GM11168 (cell line): Measurements from ENCODE around the gene KANSL1.

Experiments used
- in situ Hi-C: fragments of 300-500 bp; cut with MboI; formaldehyde crosslinking; loops from one replicate; pipeline ENCODE4 v1.12.0; 2022; ENCODE audit warnings: low sequenced_read_pairs; ENCODE audit not compliant: unreplicated experiment

Gene KANSL1

DNA sequence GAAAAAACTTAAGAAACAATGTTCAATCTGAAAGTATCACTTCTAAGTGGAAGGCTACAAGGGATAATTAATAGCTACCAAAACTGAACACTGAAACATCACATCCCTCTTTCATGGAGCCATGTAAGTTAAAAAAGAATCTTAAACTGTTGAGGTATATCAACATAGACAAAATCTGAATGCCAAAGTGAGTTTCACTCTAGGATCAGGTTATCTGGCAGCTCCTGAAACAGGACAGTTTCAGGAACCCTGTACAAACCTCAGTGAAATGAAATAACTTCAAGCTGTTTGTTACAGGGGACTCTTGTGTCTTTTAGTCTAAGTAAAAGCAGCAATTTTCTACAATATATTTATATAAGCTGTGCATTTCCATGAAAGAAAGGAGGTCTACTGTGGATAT, 73.2 kb downstream of the KANSL1 start:
- in situ Hi-C loops, result loop anchor here (25.0 kb wide), 1 partner anchor 217 kb away; no protein-coding TSS in a partner anchor

GRCh38 chr17:46118964-46119363, 74.3 kb downstream of the KANSL1 start:
- in situ Hi-C loops, result loop anchor here (25.0 kb wide), 1 partner anchor 218 kb away; no protein-coding TSS in a partner anchor

- in situ Hi-C loops, result loop anchor here (25.0 kb wide), 1 partner anchor 219 kb away; no protein-coding TSS in a partner anchor
Measured at GRCh38 chr17:46117850-46118696, 75.2 kb downstream of the KANSL1 start.

GRCh38 chr17:46117117-46117516, 76.1 kb downstream of the KANSL1 start:
- in situ Hi-C loops, result loop anchor here (25.0 kb wide), 1 partner anchor 220 kb away; no protein-coding TSS in a partner anchor

DNA sequence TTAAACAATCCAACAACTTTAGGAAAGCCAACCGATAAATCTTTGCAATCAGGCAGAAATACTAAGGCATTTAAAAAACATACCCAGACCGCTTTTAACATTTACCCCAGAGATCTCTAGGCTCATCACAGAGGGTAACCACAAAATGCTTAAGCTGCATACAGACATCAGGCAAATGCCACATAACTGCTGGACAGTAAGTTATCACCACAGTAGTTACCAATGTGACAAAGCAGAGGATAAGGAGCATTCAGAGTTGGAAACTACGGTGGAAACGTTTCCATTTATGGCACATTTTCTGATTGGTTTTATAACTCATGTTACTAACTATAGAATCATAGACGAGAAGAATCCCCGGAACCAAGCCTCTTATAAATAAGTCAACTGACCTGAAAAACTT, 77.5 kb downstream of the KANSL1 start:
- in situ Hi-C loops, result loop anchor here (25.0 kb wide), 1 partner anchor 222 kb away; no protein-coding TSS in a partner anchor

DNA sequence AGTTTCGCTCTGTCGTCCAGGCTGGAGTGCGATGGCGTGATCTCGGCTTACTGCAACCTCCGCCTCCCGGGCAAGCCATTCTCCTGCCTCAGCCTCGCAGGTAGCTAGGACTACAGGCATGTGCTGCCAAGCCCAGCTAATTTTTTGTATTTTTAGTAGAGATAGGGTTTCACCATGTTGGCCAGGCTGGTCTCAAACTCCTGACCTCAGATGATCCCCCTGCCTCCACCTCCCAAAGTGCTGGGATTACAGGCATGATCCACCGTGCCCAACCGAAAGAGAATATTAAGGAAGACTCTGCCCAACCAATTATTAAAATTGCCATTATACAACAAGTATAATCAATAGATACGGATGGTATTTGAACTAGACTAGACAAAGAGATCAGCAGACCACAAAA, 82.0 kb downstream of the KANSL1 start:
- in situ Hi-C loops, result loop anchor here (25.0 kb wide), 1 partner anchor 226 kb away; no protein-coding TSS in a partner anchor

GRCh38 chr17:46110219-46110618, 83.0 kb downstream of the KANSL1 start:
- in situ Hi-C loops, result loop anchor here (25.0 kb wide), 1 partner anchor 227 kb away; no protein-coding TSS in a partner anchor

- in situ Hi-C loops, result loop anchor here (25.0 kb wide), 1 partner anchor 228 kb away; no protein-coding TSS in a partner anchor
Measured at GRCh38 chr17:46109603-46110189, 83.5 kb downstream of the KANSL1 start.

GRCh38 chr17:46108550-46109110, 84.6 kb downstream of the KANSL1 start:
- in situ Hi-C loops, result loop anchor here (25.0 kb wide), 1 partner anchor 229 kb away; no protein-coding TSS in a partner anchor

- in situ Hi-C loops, result loop anchor here (25.0 kb wide), 1 partner anchor 229 kb away; no protein-coding TSS in a partner anchor
Measured at GRCh38 chr17:46108120-46108519, 85.1 kb downstream of the KANSL1 start.

DNA sequence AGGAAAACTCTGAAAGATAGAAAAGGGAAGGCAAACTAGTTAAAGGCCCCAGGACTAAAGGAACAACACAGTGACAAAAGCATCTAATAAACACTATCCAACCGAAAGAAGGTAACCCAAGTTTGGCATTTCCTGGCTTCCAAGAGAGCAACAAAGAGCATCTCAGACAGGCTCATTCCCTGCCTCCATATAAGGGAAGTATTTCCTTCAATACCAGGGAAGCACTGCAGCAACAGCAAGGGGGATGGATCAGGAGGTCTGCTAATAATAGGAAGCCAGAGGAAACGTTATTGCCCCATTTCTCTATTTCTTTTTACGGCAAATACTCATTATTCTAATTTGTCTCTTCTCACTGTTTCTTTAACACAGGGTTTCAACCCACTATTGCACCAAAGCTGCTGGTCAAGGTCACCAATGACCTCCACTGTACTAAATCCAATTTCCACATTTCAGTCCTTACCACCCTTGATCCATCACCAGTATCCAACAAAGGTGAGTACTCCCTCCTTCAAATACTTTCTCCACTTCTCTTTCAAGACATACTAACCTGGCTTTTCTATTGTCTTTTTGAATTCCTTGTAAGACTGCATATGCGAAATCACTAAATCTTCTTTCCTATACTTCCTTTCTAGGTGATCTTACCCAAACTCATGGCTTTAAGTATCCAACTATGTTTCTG, 86.1 kb downstream of the KANSL1 start:
- in situ Hi-C loops, result loop anchor here (25.0 kb wide), 1 partner anchor 230 kb away; no protein-coding TSS in a partner anchor

DNA sequence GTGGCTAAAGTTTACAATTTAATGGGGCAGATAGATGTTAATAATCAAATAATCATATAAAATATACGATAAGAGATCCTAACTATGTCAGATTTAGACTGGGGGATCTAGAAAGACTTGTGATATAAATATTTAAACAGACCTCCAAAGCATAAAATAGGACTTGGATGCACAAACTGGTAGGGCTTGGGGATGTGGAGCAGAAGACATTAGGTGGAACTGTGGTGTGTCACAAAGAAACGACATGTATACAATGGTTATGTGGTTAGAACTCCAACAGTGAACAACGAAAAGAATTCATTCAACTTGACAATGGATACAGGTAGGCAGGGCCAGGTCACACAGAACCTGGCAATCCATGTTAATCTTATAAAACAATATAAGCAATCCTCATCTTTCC, 90.4 kb downstream of the KANSL1 start:
- in situ Hi-C loops, result loop anchor here (25.0 kb wide), 1 partner anchor 234 kb away; no protein-coding TSS in a partner anchor

DNA sequence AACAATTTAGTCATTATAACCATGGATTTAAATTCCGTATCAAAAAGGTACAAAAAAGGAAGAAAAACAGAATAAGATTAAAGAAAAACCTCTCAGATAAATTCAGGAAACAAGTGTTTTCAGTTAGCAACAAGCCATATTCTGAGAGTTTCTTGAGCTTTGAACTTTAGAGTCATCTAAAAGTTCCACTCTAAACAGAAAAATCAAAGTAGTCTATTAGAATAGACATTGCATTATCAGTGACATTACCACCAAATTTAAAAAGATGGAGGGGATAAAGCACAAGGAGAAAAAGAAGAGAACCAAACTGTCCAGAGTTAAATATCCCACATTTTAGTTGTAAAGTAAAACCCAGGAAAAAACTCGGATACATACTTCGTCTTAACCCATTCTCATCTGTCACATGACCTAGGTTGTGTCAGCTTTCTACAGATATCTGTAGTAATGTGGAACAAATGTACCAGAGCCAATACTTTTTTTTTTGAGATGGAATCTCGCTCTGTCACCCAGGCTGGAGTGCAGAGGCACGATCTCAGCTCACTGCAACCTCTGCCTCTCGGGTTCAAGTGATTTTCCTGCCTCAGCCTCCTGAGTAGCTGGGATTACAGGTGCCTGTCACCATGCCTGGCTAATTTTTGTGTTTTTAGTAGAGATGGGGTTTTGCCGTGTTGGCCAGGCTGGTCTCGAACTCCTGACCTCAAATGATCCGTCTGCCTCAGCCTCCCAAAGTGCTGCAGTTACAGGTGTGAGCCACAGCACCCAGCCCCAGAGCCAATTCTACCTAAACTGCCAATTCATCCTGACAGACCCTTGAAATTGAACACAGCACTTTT, 91.2 kb downstream of the KANSL1 start:
- in situ Hi-C loops, result loop anchor here (25.0 kb wide), 1 partner anchor 235 kb away; no protein-coding TSS in a partner anchor

- in situ Hi-C loops, result loop anchor here (25.0 kb wide), 1 partner anchor 237 kb away; no protein-coding TSS in a partner anchor
Measured at GRCh38 chr17:46100590-46100989, 92.6 kb downstream of the KANSL1 start.

- in situ Hi-C loops, result loop anchor here (25.0 kb wide), 1 partner anchor 237 kb away; no protein-coding TSS in a partner anchor
Measured at GRCh38 chr17:46099865-46100264, 93.4 kb downstream of the KANSL1 start.

GRCh38 chr17:46097497-46097896, 95.7 kb downstream of the KANSL1 start:
- in situ Hi-C loops, result no loop called here

DNA sequence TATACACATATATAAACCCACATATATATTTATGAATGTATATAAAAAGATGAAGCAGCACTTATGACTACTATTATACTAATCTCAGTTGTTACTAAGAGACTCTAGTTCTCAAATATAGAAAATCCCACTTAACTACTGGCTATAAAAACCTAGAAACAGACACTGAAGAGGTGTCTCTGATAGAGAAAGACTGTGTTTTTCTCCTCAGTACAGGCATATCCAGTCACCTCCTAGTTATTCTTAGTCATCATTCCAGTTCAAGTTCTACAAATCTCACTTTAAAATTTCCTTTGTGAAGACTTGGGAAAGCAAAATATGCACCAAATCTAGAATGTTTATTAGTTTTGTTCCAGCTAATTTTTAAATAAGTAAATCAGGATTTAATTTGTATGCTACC, 100.2 kb downstream of the KANSL1 start:
- in situ Hi-C loops, result no loop called here

DNA sequence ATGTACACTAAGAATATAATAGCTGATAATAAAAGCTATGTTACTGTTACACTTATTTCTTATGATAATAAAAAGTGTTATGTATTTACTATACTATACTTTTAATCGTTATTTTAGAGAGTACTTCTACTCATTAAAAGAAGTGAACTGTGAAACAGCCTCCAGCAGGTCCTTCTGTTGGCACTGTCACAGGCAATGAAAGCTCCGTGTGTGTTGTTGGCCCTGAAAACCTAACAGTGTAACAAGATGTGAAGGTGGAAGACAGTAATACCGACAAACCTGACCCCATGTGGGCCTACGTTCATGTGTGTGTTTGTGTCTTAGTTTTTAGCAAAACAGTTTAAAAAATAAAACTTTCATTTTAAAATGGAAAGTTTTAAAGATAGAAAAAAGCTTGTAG, 102.4 kb downstream of the KANSL1 start:
- in situ Hi-C loops, result no loop called here

GRCh38 chr17:46089389-46089965, 103.8 kb downstream of the KANSL1 start:
- in situ Hi-C loops, result no loop called here
